CD4-positive, alpha-beta T cell (primary cell): ENCODE results near the gene MOXD1. TPM values are rescaled to one million over a fixed set of nuclear protein-coding genes. Genes with fewer than 3 reads are reported as not detected.

Experiments
- ATAC-seq: fragments of 200-7000 bp; cut with Tn5 transposase; one replicate; pipeline ENCODE4 v1.10.0; 2022; ENCODE audit warnings: mild to moderate bottlenecking; ENCODE audit not compliant: poor library complexity
- CTCF ChIA-PET: fragments of 350-600 bp; sonication (Branson Sonifier 250); formaldehyde crosslinking; loops from one replicate; lab custom pipeline; 2021; ENCODE audit warnings: antibody characterized with exemption, inconsistent platforms; lab: Charles Lee
- POLR2A ChIA-PET: fragments of 350-600 bp; sonication (Branson Sonifier 250); formaldehyde crosslinking; loops from one replicate; lab custom pipeline; 2021; ENCODE audit warnings: antibody characterized with exemption, inconsistent platforms; lab: Charles Lee
- DNase-seq, 14 experiments: peaks; one replicate each; pipeline ENCODE4 v3.0.0-alpha.2; 2013 to 2020; ENCODE audit warnings: mixed read lengths in 2 of 14
- H3K27ac ChIP-seq, 2 donors: one replicate each; pipeline versions ENCODE4 v1.5.1 to v1.7.0; 2013; ENCODE audit warnings: low read length in 2 of 2, low read depth in 1 of 2, mild to moderate bottlenecking in 1 of 2
- H3K27me3 ChIP-seq, 2 experiments: 1 replicate in 1 of 2; 2 replicates in 1 of 2; pipeline versions ENCODE4 v1.6.1 to v1.7.0; 2013; ENCODE audit warnings: low read length in 2 of 2, control low read depth in 1 of 2, mild to moderate bottlenecking in 1 of 2, moderate library complexity in 1 of 2; ENCODE audit not compliant: insufficient read depth in 2 of 2, control insufficient read depth in 1 of 2
- H3K36me3 ChIP-seq: one replicate; pipeline ENCODE4 v1.6.1; 2013; ENCODE audit warnings: low read length, control low read depth; ENCODE audit not compliant: insufficient read depth
- H3K4me1 ChIP-seq: one replicate; pipeline ENCODE4 v1.6.1; 2013; ENCODE audit warnings: low read length, control low read depth; ENCODE audit not compliant: insufficient read depth
- H3K4me3 ChIP-seq: one replicate; pipeline ENCODE4 v1.5.1; 2013; ENCODE audit warnings: mild to moderate bottlenecking, low read length, moderate library complexity
- H3K9me3 ChIP-seq, 2 experiments: 1 replicate in 1 of 2; 2 replicates in 1 of 2; pipeline versions ENCODE4 v1.6.1 to v1.7.0; 2013; ENCODE audit warnings: low read length in 2 of 2, mild to moderate bottlenecking in 2 of 2, control low read depth in 1 of 2, moderate library complexity in 1 of 2; ENCODE audit not compliant: control insufficient read depth in 1 of 2, insufficient read depth in 1 of 2
- H3K27ac Mint-ChIP-seq: one replicate; pipeline ENCODE4 v1.8.0; 2020; ENCODE audit warnings: mixed read lengths
- H3K27me3 Mint-ChIP-seq: one replicate; pipeline ENCODE4 v1.8.0; 2021; ENCODE audit warnings: mixed read lengths
- H3K36me3 Mint-ChIP-seq: one replicate; pipeline ENCODE4 v1.8.0; 2021; ENCODE audit warnings: low read depth, mixed read lengths
- H3K4me1 Mint-ChIP-seq: one replicate; pipeline ENCODE4 v1.8.0; 2021; ENCODE audit warnings: low read depth, mixed read lengths
- H3K4me3 Mint-ChIP-seq: one replicate; pipeline ENCODE4 v1.8.0; 2020; ENCODE audit warnings: mild to moderate bottlenecking, mixed read lengths
- H3K9me3 Mint-ChIP-seq: one replicate; pipeline ENCODE4 v1.8.0; 2020; ENCODE audit warnings: mixed read lengths
- CTCF ChIP-seq: fragments of 200-600 bp; IDR thresholded peaks from one replicate; pipeline ENCODE4 v1.8.0; 2022; ENCODE audit warnings: antibody characterized with exemption, mild to moderate bottlenecking
- intact Hi-C, 2 experiments: fragments of 100-400 bp; cut with DNase I in 1 of 2; cut with micrococcal nuclease in 1 of 2; formaldehyde crosslinking; loops; one replicate each; pipeline versions ENCODE4 v1.15.1 to v1.9.0; 2023 to 2025; cut with DNase I, micrococcal nuclease
- total RNA-seq, 174 experiments: library from RNA in 2 of 174; stranded (reverse) in 2 of 174; gene quantifications; one replicate each; pipeline ENCODE4 v1.2.3 and lab custom pipeline; 2021 to 2026

The MOXD1 gene
- total RNA-seq, 2 experiments from 2014 or later, result not detected

DNA sequence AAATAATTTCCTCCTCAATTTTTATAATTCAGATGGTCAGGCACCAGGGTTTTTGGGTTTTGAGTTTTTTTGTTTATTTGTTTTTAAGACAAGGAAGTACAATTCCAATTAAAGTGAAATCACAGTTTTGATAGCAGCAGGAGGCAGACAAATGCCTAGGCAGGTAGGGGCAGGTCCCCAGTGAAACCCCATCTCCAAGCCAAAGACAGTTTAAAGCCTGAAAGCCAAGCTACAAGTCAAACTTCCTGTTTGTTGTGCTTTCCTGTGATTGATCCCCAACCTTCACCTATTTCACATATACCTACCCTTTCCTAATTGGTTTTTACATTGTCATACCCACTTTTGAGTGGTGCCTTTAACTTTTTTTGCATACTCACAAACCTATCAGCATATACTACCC is 149.6 kb downstream of the MOXD1 start:
- H3K4me3 ChIP-seq, result no peak overlapping the region
- H3K27ac Mint-ChIP-seq, result no peak overlapping the region
- peaks cover 2 to 10% of the 10 kb centered on the region in 2 experiments for H3K27me3 ChIP-seq
- H3K36me3 Mint-ChIP-seq, result no peaks in the 10 kb centered on the region
- TF ChIP-seq CTCF, result no peak
- H3K4me3 Mint-ChIP-seq, result no peak overlapping the region
- intact Hi-C loops, result no loop called here
- no peaks in the 10 kb centered on the region for H3K9me3 ChIP-seq
- no peaks in the 10 kb centered on the region for H3K4me1 ChIP-seq
- no peaks in the 10 kb centered on the region for H3K36me3 ChIP-seq
- no peaks in the 10 kb centered on the region for H3K4me1 Mint-ChIP-seq
- DNase-seq (no peak), ATAC-seq (no peak)
- no peaks in the 10 kb centered on the region for H3K9me3 Mint-ChIP-seq
- ChIA-PET CTCF (no interaction called here), POLR2A (no interaction called here)
- peaks cover 31% of the 10 kb centered on the region for H3K27me3 Mint-ChIP-seq
- H3K27ac ChIP-seq, result no peak overlapping the region

DNA sequence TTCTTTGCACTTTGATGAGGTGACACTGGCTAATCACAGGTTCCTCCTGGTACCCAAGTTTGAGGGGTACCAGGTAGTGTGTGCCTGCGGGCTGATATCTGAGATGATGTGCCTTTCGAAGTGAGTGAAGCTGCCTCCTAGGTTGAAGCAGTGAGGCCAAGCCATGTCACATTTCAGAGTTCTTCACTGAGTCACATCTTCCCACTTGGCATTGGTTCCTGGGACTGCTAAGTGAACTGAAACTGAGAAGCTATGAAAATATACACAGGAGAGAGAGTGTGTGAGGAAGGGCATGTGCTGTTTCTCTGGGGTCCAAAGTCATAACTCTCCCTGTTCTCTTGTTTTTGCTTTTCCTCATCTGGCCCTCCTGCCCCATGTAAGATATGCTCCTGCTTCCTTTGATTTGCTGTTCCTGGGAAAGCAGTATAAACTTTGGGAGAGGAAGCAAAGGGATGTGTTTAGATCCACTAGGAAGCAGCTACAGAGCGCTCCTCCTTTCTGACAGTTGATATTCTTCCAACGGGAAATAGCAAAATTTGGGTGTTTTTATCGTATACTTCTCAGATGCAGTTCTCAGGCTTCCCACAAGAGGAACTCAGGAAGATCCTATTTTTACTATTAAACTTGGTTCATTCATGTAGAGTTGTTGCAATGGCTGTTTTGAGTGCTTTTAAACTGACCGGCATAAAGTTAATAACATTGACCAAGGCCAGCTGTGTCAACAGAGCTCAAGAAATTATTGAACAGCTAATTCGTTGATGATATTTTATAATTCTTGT is 153.7 kb downstream of the MOXD1 start:
- no peaks in the 10 kb centered on the region for H3K27me3 ChIP-seq
- DNase-seq (no peak), ATAC-seq (no peak)
- ChIA-PET CTCF (no interaction called here), POLR2A (no interaction called here)
- H3K9me3 Mint-ChIP-seq, result no peaks in the 10 kb centered on the region
- no peaks in the 10 kb centered on the region for H3K4me1 ChIP-seq
- TF ChIP-seq CTCF, result no peak
- H3K27ac ChIP-seq, result no peak overlapping the region
- H3K27me3 Mint-ChIP-seq, result peaks cover 16% of the 10 kb centered on the region
- H3K4me3 ChIP-seq, result no peak overlapping the region
- no peaks in the 10 kb centered on the region for H3K36me3 ChIP-seq
- no peak overlapping the region for H3K27ac Mint-ChIP-seq
- no peaks in the 10 kb centered on the region for H3K9me3 ChIP-seq
- H3K4me1 Mint-ChIP-seq, result no peaks in the 10 kb centered on the region
- H3K4me3 Mint-ChIP-seq, result no peak overlapping the region
- intact Hi-C loops, result no loop called here
- no peaks in the 10 kb centered on the region for H3K36me3 Mint-ChIP-seq

DNA sequence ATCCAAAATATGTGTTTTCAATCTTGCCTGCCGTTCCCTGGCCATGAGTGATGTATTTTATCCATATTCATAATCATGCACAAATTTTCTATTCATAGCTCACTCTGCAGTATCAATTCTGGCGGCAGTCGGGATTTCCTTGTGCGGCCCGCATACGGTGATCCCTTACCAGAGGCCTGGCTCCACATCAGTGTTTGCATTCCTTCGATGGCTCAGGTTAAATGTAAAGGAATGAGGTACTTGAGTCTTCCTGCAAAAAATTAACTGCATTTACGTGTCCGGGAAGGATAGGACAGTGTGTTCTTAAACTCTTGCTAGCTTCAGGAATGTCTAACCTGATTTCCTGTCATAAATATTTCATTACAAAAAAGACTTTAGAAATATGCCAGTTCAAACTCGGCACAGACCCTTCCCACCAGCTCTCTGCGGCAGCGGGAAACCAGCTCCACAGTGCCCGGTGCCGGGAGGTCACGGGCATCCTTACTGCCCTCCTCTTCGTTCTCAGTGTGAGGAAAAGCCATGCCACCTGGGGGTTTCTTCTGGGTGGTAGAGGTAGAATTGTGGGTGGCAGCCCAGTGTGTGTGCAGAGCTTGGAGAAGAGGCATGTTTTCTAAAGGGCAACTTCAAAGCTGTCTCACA is 154.5 kb downstream of the MOXD1 start:
- H3K4me1 Mint-ChIP-seq, result no peaks in the 10 kb centered on the region
- no peaks in the 10 kb centered on the region for H3K36me3 ChIP-seq
- no peak for TF ChIP-seq CTCF
- no peak overlapping the region for H3K4me3 ChIP-seq
- intact Hi-C loops, result no loop called here
- ChIA-PET POLR2A (no interaction called here), CTCF (no interaction called here)
- H3K4me1 ChIP-seq, result no peaks in the 10 kb centered on the region
- no peak overlapping the region for H3K27ac Mint-ChIP-seq
- no peaks in the 10 kb centered on the region for H3K36me3 Mint-ChIP-seq
- no peak overlapping the region for H3K27ac ChIP-seq
- no peaks in the 10 kb centered on the region for H3K9me3 Mint-ChIP-seq
- peaks cover 12% of the 10 kb centered on the region for H3K27me3 Mint-ChIP-seq
- H3K4me3 Mint-ChIP-seq, result no peak overlapping the region
- ATAC-seq, result no peak
- H3K27me3 ChIP-seq, result no peaks in the 10 kb centered on the region
- DNase-seq, result no peak
- H3K9me3 ChIP-seq, result no peaks in the 10 kb centered on the region
